BJ (cell line): ENCODE measurements around the gene RASSF5. TPM values are rescaled to one million over a fixed set of nuclear protein-coding genes. Genes with fewer than 3 reads are reported as not detected.

Source experiments
- CTCF ChIA-PET: fragments of 350-600 bp; formaldehyde crosslinking; extraction: SDS; loops from one replicate; lab custom pipeline; 2021; ENCODE audit warnings: antibody characterized with exemption, inconsistent platforms; lab: Yijun Ruan, JAX
- POLR2A ChIA-PET: fragments of 300-600 bp; sonication (Branson Sonifier 250); formaldehyde crosslinking; extraction: SDS; loops from one replicate; lab custom pipeline; 2021; ENCODE audit warnings: antibody characterized with exemption; lab: Charles Lee
- DNase-seq: peaks from one replicate; pipeline ENCODE4 v3.0.0-alpha.2; 2011; ENCODE audit warnings: low read depth
- H3K27me3 ChIP-seq: 2 replicates; pipeline ENCODE4 v1.6.0; 2011; ENCODE audit warnings: low read length; ENCODE audit not compliant: control insufficient read depth, insufficient read depth
- H3K36me3 ChIP-seq: 2 replicates; pipeline ENCODE4 v1.5.1; 2011; ENCODE audit warnings: low read length; ENCODE audit not compliant: control insufficient read depth, insufficient read depth
- H3K4me3 ChIP-seq: 2 replicates; pipeline ENCODE4 v1.5.1; 2011; ENCODE audit warnings: low read depth, mild to moderate bottlenecking, control low read depth, low read length
- polyA plus RNA-seq: library from polyadenylated mRNA; depleted of rRNA; stranded (reverse); fragments of >200 nt; gene quantifications from 2 replicates; pipeline ENCODE4 v1.2.3, GENCODE V29; 2011
- TF ChIP-seq, protein P1 (sequence below): IDR thresholded peaks from 2 replicates; pipeline ENCODE4 v1.5.1; 2011; ENCODE audit warnings: low read depth, mild to moderate bottlenecking, control low read depth, inconsistent platforms, low read length, moderate library complexity; ENCODE audit not compliant: insufficient read depth

Gene RASSF5
- polyA plus RNA-seq, 1 experiment, result 2.1 TPM

DNA sequence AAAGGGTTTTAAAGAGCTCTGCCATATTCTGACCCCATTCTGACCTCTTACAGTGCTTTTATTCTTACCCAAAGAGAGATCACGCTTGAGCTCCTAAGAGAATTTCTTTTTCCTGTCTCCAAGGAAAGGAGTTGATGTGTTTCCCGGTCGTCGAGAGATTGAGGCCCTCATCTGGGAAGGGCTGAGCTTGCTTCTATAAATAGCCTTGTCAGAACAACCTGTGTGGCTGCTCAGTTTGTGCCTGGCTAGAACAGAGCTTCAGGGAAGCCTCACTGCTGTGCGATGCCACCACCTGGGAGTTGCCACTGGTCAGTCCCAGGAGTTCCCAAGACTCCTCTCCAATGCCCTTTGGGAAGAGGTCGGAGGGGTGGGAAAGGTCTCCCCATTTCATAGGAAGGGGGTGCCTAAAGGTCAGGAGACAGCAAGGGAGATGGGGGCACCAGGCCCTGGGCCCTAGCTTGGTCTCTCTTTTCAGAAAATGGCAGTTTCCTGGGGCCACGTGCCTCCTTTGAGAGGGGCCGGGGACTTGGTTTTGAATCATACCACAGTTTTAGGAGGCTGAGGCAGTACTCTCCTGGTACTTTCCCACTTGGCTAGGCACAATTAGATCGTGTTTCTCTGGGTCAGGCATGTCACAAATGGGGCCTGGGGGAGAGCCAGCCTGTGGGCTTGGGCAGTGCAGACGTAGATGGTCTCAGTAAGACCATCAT is 52.8 kb downstream of the RASSF5 start:
- Histone ChIP-seq H3K36me3 (no peaks in the 10 kb centered on the region), H3K4me3 (no peak overlapping the region), H3K27me3 (peaks cover 6% of the 10 kb centered on the region)
- ChIA-PET POLR2A (no interaction called here), CTCF (interaction anchor here (0.7 to 1.7 kb wide), 4 partner anchors 16 to 70 kb away, joined by 3 to 5 read pairs (median 4); no protein-coding TSS in a partner anchor)
- no peak for DNase-seq
- TF ChIP-seq, protein P1, sequence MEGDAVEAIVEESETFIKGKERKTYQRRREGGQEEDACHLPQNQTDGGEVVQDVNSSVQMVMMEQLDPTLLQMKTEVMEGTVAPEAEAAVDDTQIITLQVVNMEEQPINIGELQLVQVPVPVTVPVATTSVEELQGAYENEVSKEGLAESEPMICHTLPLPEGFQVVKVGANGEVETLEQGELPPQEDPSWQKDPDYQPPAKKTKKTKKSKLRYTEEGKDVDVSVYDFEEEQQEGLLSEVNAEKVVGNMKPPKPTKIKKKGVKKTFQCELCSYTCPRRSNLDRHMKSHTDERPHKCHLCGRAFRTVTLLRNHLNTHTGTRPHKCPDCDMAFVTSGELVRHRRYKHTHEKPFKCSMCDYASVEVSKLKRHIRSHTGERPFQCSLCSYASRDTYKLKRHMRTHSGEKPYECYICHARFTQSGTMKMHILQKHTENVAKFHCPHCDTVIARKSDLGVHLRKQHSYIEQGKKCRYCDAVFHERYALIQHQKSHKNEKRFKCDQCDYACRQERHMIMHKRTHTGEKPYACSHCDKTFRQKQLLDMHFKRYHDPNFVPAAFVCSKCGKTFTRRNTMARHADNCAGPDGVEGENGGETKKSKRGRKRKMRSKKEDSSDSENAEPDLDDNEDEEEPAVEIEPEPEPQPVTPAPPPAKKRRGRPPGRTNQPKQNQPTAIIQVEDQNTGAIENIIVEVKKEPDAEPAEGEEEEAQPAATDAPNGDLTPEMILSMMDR, result no peak

DNA sequence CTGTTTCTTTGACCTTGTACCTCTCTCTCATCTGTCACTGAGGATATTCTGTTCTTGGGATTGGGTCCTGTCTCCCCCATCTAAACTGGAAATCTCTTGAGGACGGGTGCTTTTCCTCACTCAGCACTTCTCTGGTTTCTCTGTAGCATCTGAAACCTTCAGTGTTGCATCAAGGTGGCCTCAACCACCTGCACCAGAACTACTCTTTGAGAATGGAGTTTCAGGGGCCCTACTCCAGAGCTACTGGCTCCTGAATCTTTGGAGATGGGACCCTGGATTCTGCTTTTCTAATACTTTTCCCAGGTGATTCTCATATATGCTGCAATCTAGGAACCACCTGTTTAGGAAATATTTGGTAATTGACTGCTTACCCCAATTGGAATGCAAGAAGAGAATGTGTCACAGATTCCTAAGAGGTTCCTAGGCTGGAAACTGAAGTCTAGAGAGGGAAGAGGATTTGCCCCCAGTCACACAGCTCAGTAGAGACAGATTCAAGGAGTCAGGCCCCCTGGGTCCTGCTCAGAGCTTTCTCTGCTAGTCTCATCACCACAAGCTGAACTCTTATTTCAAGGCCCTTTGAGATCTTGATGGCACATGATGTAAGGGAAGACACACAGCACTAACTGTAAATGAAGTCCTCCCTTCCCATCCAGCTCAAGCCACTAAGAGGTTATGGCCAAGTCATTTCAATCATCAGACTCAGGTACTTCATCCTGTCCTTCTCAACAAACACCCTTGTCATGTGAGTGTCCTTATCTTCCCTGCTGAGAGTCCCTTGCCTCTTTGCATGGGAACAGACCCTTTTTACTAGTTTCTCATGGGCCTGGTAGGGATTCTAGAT is 56.3 kb downstream of the RASSF5 start:
- H3K27me3 ChIP-seq, result peaks cover 2% of the 10 kb centered on the region
- H3K4me3 ChIP-seq, result no peak overlapping the region
- ChIA-PET CTCF (interaction anchor here (0.6 to 2.9 kb wide), 6 partner anchors 11 to 73 kb away, joined by 4 to 14 read pairs (median 6); no protein-coding TSS in a partner anchor), POLR2A (interaction anchor here (0.5 kb wide), 1 partner anchor 57 kb away, joined by 4 read pairs; no protein-coding TSS in a partner anchor)
- no peaks in the 10 kb centered on the region for H3K36me3 ChIP-seq
- TF ChIP-seq, protein P1, result no peak
- DNase-seq, result no peak

DNA sequence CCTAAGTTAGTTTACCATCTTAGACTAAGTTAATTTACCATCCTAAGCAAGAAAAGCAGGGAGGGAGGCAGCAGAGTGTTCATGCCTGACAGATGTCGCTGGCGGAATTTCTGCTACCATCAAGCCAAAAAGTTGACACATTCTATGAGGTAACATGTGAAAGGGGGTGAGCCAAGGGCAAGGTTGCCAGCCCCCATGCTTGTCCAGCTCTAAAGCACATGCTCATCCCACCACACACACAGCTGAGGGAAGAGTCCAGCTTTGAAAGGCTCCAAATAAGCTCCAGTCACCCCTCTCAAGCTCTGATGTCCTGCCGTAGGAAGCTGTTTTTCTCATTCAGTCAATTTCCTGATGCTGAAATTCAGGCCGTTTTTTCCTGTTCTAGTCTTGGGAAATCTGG is 58.7 kb downstream of the RASSF5 start:
- POLR2A ChIA-PET, result no interaction called here
- TF ChIP-seq, protein P1, result no peak
- CTCF ChIA-PET, result interaction anchor here (1.3 to 2.1 kb wide), 4 partner anchors 15 to 87 kb away, joined by 4 to 9 read pairs (median 6); no protein-coding TSS in a partner anchor
- no peak overlapping the region for H3K4me3 ChIP-seq
- no peaks in the 10 kb centered on the region for H3K36me3 ChIP-seq
- H3K27me3 ChIP-seq, result peaks cover 2% of the 10 kb centered on the region
- no peak for DNase-seq

DNA sequence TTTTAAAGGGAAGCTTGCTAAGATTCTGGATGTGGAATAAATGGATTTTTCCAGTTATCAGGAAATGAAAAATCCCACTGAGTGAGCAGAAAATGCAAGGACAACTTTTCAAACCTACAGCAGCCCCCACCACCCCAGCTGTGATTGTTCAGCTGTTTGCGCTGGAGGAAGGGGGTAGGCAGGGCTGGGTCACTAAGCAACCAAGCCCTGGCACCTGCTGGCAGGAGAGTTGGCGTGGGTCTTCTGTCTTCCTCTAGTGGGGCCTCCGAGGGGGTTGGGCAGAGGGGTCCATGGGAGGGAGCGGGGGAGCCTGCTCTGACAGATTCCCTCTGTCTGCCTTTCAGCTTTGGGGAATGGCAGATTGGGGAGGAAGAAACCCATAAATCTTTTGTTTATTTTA is 59.7 kb downstream of the RASSF5 start:
- DNase-seq, result no peak
- TF ChIP-seq, protein P1, result no peak
- CTCF ChIA-PET, result interaction anchor here (0.9 to 2.1 kb wide), 5 partner anchors 14 to 88 kb away, joined by 4 to 9 read pairs (median 5); no protein-coding TSS in a partner anchor
- POLR2A ChIA-PET, result no interaction called here
- Histone ChIP-seq H3K4me3 (no peak overlapping the region), H3K36me3 (no peaks in the 10 kb centered on the region), H3K27me3 (peaks cover 2% of the 10 kb centered on the region)
